ENCODE measurements around the gene PCDHGB7.
"Not testable (repeated sequence)": the region's sequence is repeated elsewhere in the genome, so short reads cannot be mapped to it uniquely, and the experiment has no call there.

DNA sequence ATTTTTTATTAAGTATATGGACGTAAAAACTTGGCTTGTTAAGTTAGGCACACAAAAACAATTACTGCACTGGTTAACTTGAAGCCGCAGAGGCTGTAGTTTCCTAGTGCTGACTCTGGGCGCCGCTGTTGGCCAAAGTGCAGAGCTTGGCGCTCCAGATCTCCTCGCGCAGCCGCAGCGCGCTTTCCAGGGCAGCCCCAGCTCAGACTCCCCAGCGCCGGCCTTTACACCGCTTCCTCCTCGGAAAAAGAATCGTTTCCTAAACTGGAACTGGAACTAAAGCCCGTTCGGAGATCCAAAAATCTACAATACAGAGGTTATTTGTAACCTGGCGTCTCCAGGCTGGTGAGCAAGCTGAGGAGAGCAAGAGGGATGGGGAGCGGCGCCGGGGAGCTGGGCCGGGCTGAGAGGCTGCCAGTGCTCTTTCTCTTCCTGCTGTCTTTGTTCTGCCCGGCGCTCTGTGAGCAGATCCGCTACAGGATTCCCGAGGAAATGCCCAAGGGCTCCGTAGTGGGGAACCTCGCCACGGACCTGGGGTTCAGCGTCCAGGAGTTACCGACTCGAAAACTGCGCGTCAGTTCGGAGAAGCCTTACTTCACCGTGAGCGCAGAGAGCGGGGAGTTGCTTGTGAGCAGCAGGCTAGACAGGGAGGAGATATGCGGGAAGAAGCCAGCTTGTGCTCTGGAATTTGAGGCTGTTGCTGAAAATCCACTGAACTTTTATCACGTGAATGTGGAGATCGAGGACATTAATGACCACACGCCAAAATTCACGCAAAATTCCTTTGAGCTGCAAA, 19.5 kb upstream of the PCDHGB7 start, which contains the start of gene PCDHGB5:
- TF ChIP-seq, protein P1, sequence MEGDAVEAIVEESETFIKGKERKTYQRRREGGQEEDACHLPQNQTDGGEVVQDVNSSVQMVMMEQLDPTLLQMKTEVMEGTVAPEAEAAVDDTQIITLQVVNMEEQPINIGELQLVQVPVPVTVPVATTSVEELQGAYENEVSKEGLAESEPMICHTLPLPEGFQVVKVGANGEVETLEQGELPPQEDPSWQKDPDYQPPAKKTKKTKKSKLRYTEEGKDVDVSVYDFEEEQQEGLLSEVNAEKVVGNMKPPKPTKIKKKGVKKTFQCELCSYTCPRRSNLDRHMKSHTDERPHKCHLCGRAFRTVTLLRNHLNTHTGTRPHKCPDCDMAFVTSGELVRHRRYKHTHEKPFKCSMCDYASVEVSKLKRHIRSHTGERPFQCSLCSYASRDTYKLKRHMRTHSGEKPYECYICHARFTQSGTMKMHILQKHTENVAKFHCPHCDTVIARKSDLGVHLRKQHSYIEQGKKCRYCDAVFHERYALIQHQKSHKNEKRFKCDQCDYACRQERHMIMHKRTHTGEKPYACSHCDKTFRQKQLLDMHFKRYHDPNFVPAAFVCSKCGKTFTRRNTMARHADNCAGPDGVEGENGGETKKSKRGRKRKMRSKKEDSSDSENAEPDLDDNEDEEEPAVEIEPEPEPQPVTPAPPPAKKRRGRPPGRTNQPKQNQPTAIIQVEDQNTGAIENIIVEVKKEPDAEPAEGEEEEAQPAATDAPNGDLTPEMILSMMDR (IDR thresholded peaks at IDR 0.05; ENCODE audit: low read length) = not testable (repeated sequence)
- not testable (repeated sequence) for TF ChIP-seq EZH2 (IDR thresholded peaks at IDR 0.05; ENCODE audit: borderline replicate concordance, low read length)

Measured in OCI-LY1 (cell line).